HTERT RPE-1 (cell line): ENCODE data around the gene ADARB1.
"Not testable (repeated sequence)": the region's sequence is repeated elsewhere in the genome, so short reads cannot be mapped to it uniquely, and the experiment has no call there.

Experiments used
- in situ Hi-C: fragments of 300-500 bp; cut with MboI; formaldehyde crosslinking; loops from 4 replicates; pipeline ENCODE4 v1.14.3; 2020; ENCODE audit warnings: low sequenced_read_pairs

Gene ADARB1

DNA sequence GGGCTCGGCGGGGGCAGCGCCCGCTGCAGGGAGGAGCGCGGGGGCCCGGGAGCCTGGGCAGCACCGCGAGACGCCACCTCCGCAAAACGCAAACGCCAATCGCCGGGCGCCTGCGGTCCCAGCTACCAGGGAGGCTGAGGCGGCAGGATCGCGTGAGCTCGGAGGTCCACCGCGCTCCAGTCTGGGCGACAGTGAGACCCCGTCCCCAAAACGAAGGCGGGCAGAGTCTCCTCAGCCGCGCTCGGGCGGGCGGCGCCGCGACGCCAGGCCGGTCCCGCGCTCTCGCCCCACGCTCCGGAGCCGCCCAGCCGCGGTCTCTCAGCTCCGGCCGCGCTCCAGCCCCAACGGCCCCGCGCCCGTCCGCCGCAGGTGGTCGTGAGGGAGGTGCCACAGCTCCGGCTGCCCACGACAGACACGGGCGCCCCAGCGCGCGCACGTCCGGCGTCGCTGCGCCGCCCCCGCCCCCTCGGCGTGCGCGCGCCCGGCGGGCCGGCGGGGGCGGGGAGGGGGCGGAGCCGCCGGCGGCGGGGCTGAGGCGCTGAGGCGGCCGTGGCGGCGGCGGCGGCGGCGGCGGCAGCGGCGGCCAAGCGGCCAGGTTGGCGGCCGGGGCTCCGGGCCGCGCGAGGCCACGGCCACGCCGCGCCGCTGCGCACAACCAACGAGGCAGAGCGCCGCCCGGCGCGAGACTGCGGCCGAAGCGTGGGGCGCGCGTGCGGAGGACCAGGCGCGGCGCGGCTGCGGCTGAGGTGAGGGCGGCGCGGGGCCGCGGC is at the start of gene ADARB1:
ADARB1 (plus strand) TSS at position 533 of the 770 bp plus-strand sequence. CDS start 97,077 bp downstream, outside the sequence.
- in situ Hi-C loops = no loop called here

DNA sequence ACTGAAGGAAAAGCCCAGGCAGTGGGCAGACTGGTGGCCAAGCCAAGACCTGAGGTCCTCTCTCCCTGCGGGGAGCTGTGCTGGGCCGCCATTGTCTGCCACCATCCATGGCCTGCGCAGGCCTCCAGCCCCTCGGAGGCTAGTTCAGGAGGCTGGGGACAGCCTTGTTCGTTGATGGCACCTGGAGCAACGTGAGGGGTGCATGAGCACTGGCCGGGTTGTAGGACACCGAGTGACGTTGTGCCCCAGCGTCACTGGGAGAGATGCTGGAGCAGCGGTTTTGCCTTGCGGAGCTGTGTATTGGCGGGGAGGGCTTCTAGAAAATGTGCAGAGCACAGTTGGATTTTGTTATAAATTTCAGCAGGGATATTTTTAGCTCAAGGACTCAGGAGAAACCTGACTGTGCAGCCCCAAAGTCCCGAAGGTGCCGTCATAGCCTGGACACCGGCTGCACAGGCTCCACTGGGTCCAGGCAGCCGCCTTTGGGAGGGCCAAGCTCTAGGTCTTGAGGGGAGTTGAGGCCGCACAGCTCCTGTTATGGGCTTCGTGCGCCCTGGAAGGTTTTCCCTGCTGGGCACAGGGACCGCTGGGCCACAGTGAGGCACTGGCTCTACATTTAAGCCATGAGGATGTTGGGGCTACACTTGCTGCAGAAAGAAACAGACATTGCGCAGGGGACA is 48.2 kb upstream of the ADARB1 start:
- in situ Hi-C loops = no loop called here

DNA sequence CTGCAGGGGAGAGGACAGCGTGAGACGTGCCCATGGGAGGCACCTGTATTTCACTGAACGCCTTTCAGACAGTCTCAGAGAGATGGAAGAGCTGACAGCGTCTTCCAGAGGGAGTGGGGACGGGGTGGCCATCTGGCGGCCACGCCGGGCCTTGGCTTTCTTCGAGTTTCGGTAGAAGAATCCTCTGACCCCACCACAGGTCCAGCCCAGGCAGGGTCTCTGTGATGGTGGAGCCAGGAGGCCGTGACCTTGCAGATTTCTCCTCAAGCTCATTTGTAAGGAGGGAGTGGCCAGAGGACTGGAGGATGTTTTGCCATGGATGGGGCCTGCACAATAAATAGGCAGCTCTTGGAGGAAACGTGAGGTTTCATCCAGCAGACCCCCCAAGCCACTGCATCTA is 47.6 kb upstream of the ADARB1 start:
- in situ Hi-C loops = no loop called here

DNA sequence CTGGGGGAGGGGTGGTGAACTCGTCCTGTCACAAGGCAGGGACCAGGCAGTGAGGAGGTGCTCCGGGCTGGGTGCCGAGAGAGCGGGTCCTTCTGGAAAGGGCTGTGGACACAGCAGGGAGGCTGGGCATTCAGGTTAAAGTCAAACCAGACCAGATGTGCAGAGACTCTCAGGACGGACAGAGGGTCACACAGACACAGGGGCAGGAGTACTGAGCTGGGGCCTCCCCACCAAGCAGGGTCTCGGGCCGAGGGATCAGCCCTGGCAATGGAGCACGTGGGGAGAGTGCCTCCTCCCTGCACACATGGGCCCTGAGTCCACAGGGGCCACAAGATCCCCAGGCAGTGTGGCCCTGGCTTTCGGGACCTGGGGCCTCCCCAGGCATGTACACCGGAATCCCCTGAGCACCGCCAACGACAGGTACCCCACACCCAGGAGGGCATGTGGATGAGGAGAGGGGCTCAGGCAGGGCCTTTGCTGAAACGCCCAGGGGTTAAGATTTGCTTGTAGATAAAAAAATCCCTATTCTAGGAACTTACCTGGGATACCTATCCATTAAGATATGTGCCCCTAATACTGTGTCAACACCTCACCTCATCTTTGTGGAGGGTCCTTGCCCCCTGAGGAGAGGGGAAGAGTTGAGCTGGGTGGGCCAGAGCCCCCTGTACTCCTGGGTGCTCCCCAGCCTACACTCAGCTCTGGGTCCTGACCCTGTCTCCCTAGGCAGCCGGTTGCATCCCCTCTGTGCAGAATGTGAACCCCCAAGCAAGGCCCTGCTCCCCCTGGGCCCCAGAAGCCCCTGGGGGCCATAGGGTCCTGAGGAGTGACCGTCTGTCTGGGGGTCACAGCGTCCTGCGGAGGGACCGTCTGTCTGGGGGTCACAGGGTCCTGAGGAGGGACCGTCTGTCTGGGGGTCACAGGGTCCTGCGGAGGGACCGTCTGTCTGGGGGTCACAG is 46.9 kb upstream of the ADARB1 start:
- in situ Hi-C loops = no loop called here

- in situ Hi-C loops = not testable (repeated sequence)
Observed at GRCh38 chr21:45028645-45029044, 45.7 kb upstream of the ADARB1 start.

DNA sequence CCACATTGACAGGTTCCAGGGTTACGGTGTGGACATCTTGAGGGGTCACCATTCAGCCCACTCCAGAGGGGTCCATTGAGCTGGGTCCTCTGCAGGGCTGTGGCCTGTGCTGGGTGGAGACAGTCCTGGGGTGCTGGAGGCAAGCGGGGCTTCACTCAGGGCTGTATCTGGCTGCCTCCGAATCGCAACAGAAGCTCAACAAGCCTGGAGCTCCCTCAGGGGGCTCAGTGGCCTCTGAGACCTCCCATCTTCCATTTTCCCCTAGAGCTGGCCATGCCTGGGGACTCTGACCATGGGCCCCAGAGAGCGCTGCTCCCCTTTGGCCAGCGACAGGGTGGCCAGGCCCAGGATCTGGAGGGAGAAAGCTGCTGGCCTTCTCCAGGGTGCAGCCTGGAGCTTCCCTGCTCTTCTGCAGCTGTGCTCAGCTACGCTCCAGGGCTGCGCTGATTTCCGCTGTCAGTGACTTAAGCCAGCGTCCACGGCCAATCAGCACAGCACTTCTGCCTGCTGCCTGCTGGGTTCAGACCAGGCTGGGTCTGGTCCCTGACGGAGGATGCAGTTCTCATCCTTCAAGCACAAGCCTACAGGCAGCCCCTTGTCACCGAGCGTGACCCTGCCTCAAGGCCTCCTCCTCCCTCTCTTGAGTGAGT is 45.0 kb upstream of the ADARB1 start:
- in situ Hi-C loops = no loop called here

DNA sequence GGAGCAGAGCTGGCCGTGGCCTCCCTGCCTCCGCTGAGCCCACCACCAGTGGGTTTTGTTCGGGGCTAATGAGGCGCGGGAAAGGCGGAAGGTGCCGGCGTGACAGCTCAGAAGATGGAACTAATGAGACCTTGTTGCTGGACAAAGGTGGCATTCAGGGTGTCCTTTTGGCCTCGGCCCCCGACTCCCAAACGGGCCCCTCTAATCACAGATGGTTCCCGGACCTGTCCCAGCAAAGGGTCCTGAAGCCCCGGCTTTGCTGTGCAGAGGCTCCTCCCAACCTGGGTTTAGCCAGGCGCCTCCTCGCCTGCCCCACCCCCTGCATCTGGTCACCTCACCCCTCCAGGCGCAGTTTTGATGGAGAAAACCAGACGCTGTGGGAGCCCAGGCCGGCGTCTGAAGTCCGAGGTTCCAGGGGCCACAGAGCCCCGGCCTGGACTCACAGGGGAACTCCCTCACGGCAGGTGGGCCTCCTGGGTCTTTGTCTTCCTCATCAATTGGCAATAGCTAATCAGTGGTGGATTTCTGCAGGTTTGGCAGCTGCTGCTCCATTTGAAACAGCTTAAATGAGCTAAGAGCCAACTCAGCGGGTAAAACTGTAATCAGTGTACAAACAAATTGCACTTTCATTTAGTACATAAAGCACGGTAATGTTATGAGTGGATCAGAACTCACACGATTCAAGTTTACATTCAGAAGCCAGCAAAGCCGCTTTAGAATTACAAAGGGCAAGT is 44.3 kb upstream of the ADARB1 start:
- in situ Hi-C loops = no loop called here

- in situ Hi-C loops = no loop called here
Observed at GRCh38 chr21:45030682-45031570, 43.5 kb upstream of the ADARB1 start.

- in situ Hi-C loops = no loop called here
Observed at GRCh38 chr21:45031571-45032191, 42.7 kb upstream of the ADARB1 start.

DNA sequence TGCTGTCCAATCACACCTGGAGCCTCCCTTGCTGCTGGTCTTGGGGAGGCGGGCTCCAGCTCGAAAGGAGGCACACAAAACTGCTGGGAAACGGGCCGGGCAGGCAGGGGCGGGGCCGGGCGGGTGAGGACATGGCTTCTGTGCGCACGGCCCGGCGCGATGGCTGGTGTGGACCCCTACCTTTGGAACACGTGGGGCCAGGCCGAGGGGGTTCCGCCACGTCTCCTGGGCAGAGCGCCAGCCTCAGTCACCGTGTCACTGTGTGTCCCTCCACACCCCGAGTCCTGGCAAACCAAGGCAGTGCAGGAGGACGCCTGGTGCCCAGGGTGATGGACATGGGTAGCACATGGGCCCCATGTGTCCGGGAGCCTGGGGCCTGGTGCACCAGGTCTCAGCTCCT is 42.0 kb upstream of the ADARB1 start:
- in situ Hi-C loops = no loop called here

DNA sequence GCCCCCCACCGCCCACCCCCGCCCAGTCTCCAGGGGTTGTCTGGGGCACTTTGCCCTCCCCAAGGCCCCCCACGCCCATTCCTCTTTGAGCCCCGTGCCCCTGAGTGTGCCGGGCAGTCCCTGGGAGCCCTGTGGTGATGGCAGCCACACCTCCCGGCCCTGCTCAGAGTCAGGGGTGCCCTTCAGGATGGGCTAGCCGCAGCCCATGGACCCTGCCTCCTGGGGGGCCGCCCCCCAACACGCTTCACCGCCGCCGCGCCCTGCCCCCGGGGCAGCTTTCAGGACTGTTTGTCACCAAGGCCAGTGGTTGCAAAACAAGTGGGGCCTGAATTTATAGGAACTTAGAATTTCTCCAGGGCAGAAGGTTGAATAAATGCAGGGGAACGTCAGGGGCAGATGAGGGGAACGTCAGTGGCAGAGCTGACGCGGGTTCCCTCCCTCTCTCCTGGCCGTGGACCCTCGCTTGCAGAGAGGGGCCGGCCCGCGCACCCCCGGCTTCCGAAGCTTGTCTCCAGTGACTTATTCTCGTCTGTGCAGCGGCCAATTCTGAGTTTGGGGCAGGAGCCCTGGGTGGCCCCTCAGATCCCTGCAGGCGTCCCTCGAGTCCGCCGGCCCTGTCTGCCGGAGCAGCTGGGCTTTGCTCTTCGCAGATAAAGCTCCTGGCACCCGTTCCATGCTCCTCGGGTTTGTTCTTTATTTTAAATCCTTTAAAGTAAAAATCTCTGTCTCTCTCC is 41.2 kb upstream of the ADARB1 start:
- in situ Hi-C loops = no loop called here

GRCh38 chr21:45033791-45034555 is 40.4 kb upstream of the ADARB1 start:
- in situ Hi-C loops = no loop called here

- in situ Hi-C loops = no loop called here
Observed at GRCh38 chr21:45034556-45035476, 39.6 kb upstream of the ADARB1 start.

DNA sequence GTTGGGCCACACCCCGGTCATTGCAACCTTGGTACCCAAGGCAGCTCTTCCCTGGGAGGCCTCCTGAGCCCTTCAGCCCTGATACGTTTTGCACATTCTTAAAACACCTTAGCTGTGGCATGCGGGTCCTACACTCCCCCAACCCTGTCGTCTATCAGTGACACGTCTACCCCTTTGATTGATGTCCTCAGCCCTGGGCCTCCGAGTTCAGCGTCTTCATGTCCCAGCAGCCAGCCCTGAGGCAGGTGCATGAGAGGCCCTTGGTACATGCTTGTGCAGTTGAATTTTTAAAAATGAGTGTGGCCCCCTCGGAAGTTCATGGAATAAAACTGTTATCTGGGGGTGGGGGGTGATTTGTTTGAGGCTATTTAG is 38.9 kb upstream of the ADARB1 start:
- in situ Hi-C loops = no loop called here

DNA sequence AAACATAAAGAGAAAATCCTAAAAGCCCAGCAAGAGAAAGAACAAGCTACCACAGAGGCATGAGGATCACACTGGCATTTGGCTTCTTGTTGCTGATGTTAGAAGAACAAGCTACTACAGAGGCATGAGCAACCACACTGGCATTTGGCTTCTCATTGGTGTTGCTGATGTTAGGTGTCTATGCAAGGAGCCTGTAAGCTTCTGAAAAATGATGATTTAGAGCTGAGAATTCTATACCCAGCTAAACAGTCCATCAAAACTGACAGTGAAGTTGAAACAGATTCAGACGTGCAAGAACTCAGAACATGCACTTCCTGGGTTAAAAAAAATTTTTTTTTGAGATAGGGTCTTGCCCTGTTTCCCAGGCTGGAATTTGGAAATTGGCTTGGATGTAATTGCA is 37.8 kb upstream of the ADARB1 start:
- in situ Hi-C loops = no loop called here

DNA sequence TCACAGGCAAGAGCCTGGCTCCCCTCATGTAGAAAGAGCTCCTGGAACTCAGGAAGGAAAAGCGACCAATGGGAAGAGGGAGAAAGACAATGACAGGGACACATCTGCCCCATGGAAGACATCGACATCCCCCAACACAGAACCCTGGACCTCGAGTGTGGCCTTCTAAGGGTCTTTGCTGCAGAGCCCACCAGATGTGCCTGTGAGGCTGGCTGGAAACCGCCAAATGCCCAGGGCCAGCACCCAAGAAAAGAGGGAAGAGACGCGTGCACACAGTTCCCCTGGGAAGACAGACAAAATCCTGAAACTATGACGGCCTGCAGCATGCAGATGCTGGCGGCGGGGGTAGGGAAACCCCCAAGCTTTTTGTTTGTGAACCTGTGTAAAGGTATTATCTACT is 36.4 kb upstream of the ADARB1 start:
- in situ Hi-C loops = no loop called here
